Fibroblast of villous mesenchyme (primary cell): ENCODE results near the gene ANKRD11. TPM values are rescaled to one million over a fixed set of nuclear protein-coding genes. Genes with fewer than 3 reads are reported as not detected.

Experiments
- DNase-seq: peaks from one replicate; pipeline ENCODE4 v3.0.0-alpha.2; 2010; ENCODE audit warnings: low read depth
- H3K4me3 ChIP-seq: 2 replicates; pipeline ENCODE4 v1.5.1; 2011; ENCODE audit warnings: low read depth, mild to moderate bottlenecking, low read length
- total RNA-seq: library from RNA; depleted of rRNA; stranded (reverse); fragments of >200 nt; gene quantifications from 2 replicates; pipeline ENCODE4 v1.2.3, GENCODE V29; 2012
- TF ChIP-seq, protein P1 (sequence below): IDR thresholded peaks from 2 replicates; pipeline ENCODE4 v1.5.1; 2012; ENCODE audit warnings: low read depth, mild to moderate bottlenecking, low read length; ENCODE audit not compliant: insufficient read depth

Gene ANKRD11
- total RNA-seq, 1 donor: 69.5 TPM

- TF ChIP-seq, protein P1, sequence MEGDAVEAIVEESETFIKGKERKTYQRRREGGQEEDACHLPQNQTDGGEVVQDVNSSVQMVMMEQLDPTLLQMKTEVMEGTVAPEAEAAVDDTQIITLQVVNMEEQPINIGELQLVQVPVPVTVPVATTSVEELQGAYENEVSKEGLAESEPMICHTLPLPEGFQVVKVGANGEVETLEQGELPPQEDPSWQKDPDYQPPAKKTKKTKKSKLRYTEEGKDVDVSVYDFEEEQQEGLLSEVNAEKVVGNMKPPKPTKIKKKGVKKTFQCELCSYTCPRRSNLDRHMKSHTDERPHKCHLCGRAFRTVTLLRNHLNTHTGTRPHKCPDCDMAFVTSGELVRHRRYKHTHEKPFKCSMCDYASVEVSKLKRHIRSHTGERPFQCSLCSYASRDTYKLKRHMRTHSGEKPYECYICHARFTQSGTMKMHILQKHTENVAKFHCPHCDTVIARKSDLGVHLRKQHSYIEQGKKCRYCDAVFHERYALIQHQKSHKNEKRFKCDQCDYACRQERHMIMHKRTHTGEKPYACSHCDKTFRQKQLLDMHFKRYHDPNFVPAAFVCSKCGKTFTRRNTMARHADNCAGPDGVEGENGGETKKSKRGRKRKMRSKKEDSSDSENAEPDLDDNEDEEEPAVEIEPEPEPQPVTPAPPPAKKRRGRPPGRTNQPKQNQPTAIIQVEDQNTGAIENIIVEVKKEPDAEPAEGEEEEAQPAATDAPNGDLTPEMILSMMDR: no peak
- DNase-seq: peak; percentile 51
- H3K4me3 ChIP-seq: peak overlapping the region; percentile 68
Measured at GRCh38 chr16:89507214-89507833, 17.0 kb upstream of the ANKRD11 start.

GRCh38 chr16:89506791-89507191 is 16.4 kb upstream of the ANKRD11 start:
- peak overlapping the region; percentile 68 for H3K4me3 ChIP-seq
- DNase-seq: no peak
- TF ChIP-seq, protein P1: no peak

DNA sequence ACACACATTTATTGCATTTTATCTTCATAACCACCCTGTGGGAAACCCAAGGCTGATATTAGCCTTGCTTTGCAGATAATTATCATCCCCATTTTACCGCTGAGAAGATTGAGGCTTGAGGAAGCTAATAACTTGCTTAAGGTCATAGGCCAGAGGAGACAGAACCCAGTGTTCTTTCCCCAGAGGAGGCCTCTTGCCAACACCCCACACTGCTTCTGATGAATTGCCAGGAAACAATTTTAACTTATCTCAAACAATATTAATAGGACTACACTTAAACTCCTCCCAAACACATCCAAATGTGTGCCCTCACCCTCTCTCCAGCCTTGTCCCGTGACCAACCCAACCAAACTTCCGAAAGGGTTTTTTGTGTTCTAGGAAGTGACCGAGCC is 15.7 kb upstream of the ANKRD11 start:
- H3K4me3 ChIP-seq: no peak overlapping the region
- TF ChIP-seq, protein P1: no peak
- DNase-seq: peak; percentile 69

DNA sequence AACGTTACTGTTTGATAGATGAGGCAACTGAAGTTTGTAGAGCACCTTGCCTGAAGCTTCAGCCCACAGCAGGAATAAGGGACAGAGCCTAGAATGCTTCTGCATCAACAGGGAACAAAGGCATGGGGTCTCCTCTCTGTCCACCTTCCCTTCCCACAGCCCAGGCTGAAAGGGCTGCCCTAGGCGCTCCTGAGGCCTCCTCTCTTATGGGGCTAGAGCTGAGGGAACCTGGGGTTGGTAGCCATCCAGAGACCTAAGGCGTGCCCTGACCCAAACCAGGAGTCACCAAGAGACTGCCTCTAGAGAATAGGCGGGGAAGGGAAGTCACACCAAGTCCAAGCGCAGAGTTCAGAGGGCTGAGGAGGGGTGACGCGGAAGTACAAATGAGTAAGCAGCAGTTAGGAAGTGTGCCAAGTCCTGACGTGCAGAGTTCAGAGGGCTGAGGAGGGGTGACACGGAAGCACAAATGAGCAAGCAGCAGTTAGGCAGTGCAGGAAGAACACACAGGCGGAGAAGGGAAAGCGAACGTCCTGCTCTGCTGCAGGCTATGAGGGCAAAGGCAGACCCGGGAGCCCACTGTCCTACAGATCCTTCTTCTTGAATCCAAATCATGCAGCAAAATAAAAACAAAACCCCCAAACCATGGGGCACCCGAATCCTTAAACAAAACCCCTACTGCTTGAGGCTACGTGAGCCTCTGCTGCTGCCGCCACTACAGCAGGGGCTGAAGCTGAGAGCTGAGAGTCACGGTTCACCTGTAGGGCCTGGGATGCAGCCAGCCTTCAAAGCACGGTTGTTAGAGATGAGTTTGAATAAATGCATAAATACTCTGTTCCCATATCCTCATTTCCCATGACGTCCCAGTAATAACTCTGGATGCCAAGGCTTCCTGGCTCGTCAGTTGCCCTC is 15.1 kb upstream of the ANKRD11 start:
- TF ChIP-seq, protein P1: no peak
- peak; percentile 97 for DNase-seq
- peak overlapping the region; percentile 21 for H3K4me3 ChIP-seq

- DNase-seq: no peak
- H3K4me3 ChIP-seq: no peak overlapping the region
- TF ChIP-seq, protein P1: no peak
Measured at GRCh38 chr16:89504091-89504490, 13.7 kb upstream of the ANKRD11 start.

GRCh38 chr16:89502081-89502843 is 11.9 kb upstream of the ANKRD11 start:
- TF ChIP-seq, protein P1: no peak
- peak; percentile 78 for DNase-seq
- H3K4me3 ChIP-seq: no peak overlapping the region
